ENCODE measurements around the gene PLXDC1. TPM values are rescaled to one million over a fixed set of nuclear protein-coding genes. Genes with fewer than 3 reads are reported as not detected.

Gene PLXDC1
- total and polyA plus RNA-seq, 2 of the 13 experiments (the other 11 are each of a cell fraction or from before 2014, with no cell fraction given), result not detected

- Histone ChIP-seq H4K20me1 (ENCODE audit: insufficient read depth, low read length) (peaks cover 23% of the 10 kb centered on the region), H3K27me3 (ENCODE audit: control insufficient read depth in 1 of 2, insufficient read depth in 2 of 2, low read length in 2 of 2) (no peaks in the 10 kb centered on the region; a peak in 1 of 5 replicates), H3K9me3 (ENCODE audit: low read length) (no peaks in the 10 kb centered on the region), H3K79me2 (ENCODE audit: insufficient read depth, low read length) (peaks cover 23% of the 10 kb centered on the region), H3K4me1 (ENCODE audit: insufficient read depth, low read length) (peaks cover 46% of the 10 kb centered on the region), H2AFZ (ENCODE audit: low read length) (no peak overlapping the region), H3K27ac (ENCODE audit: extremely low read length, insufficient read depth, low read length) (peak overlapping the region; percentile 97), H3K4me2 (ENCODE audit: low read depth, low read length) (peak overlapping the region; percentile 94), H3K36me3 (replicated peaks in 1 of 2; ENCODE audit: control insufficient read depth in 1 of 2, insufficient read depth in 2 of 2, low read length in 2 of 2) (peaks cover 26 to 35% of the 10 kb centered on the region in 2 experiments), H3K4me3 (replicated peaks in 1 of 3; ENCODE audit: insufficient read depth in 1 of 3, low read depth in 2 of 3, low read length in 3 of 3) (peak overlapping the region; percentile 65 to 92 (median 77)), H3K9ac (ENCODE audit: insufficient read depth, low read depth, low read length) (peak overlapping the region; percentile 98)
- ChIA-PET POLR2A (interaction anchor here (1.6 kb wide), 1 partner anchor 328 kb away, joined by 5 read pairs; no protein-coding TSS in a partner anchor), CTCF (ENCODE audit: low intra/inter-chr PET ratio, low total read pairs) (no interaction called here)
- ATAC-seq (no peak), DNase-seq (ENCODE audit: low spot score) (no peak), FAIRE-seq (no peak)
- WGBS (ENCODE audit: low lambda C conversion rate), result 21% methylated on average over 11 of the region's 11 CpGs
- intact Hi-C loops (cut with micrococcal nuclease; ENCODE audit: unreplicated experiment) (no loop called here), in situ Hi-C loops (cut with HindIII; ENCODE audit: extremely low pct_ligation_motif_present, low pct_unique_long_range_greater_than_20kb) (no loop called here)
- no peak for TF ChIP-seq SCMH1 (CRISPR knock-in tag; IDR thresholded peaks at IDR 0.05; ENCODE audit: borderline replicate concordance)
- TF ChIP-seq, protein P1, sequence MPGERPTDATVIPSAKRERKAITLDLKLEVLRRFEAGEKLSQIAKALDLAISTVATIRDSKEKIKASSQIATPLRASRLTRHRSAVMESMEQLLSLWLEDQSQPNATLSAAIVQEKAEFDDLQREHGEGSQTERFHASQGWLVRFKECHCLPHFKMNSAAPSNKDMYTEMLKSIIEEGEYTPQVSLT (CRISPR knock-in tag; IDR thresholded peaks at IDR 0.05; ENCODE audit: borderline replicate concordance, low read depth), result 0 out of 2 replicates have a peak, but pooled peaks have one; percentile 14
- TF ChIP-seq ZNF816 (CRISPR knock-in tag; IDR thresholded peaks at IDR 0.05; ENCODE audit: borderline replicate concordance), result 0 out of 2 replicates have a peak, but pooled peaks have one; percentile 8
- no peak for TF ChIP-seq ZSCAN25 (CRISPR knock-in tag; IDR thresholded peaks at IDR 0.05)
- TF ChIP-seq RFX5 (IDR thresholded peaks at IDR 0.05; ENCODE audit: low read depth, low read length), result no peak
- TF ChIP-seq THYN1 (CRISPR knock-in tag; IDR thresholded peaks at IDR 0.05; ENCODE audit: borderline replicate concordance, low read depth), result 0 out of 2 replicates have a peak, but pooled peaks have one; percentile 17
- TF ChIP-seq KAT7 (CRISPR knock-in tag; IDR thresholded peaks at IDR 0.05; ENCODE audit: borderline replicate concordance), result peak; percentile 39; the same call in 1 of the 2 replicates
- TF ChIP-seq POLR2AphosphoS5 (IDR thresholded peaks at IDR 0.05; ENCODE audit: low read depth, low read length), result peak; percentile 30; the same call in 1 of the 2 replicates
- peak in 1 of 2 experiments; percentile 57; a peak in 2 of 4 replicates for TF ChIP-seq POLR2A (IDR thresholded peaks at IDR 0.05; ENCODE audit: insufficient read depth in 1 of 2, low read depth in 2 of 2, low read length in 2 of 2)
- TF ChIP-seq ZNF572 (CRISPR knock-in tag; IDR thresholded peaks at IDR 0.05), result 0 out of 2 replicates have a peak, but pooled peaks have one; percentile 44
- TF ChIP-seq ZC3H4 (CRISPR knock-in tag; IDR thresholded peaks at IDR 0.05; ENCODE audit: borderline replicate concordance), result peak; percentile 80
- 0 out of 2 replicates have a peak, but pooled peaks have one; percentile 19 for TF ChIP-seq ARID2 (CRISPR knock-in tag; IDR thresholded peaks at IDR 0.05; ENCODE audit: borderline replicate concordance)
- no peak for TF ChIP-seq HNRNPLL (IDR thresholded peaks at IDR 0.05; ENCODE audit: low read depth, low read length, poor library complexity, severe bottlenecking)
- peak; percentile 7; the same call in 1 of the 2 replicates for TF ChIP-seq THAP7 (CRISPR knock-in tag; IDR thresholded peaks at IDR 0.05)
- 0 out of 2 replicates have a peak, but pooled peaks have one; percentile 3 for TF ChIP-seq ZNF17 (CRISPR knock-in tag; IDR thresholded peaks at IDR 0.05)
- peak; percentile 16; the same call in 1 of the 2 replicates for TF ChIP-seq ZNF430 (CRISPR knock-in tag; IDR thresholded peaks at IDR 0.05)
- 0 out of 2 replicates have a peak, but pooled peaks have one; percentile 13 for TF ChIP-seq TMF1 (CRISPR knock-in tag; IDR thresholded peaks at IDR 0.05; ENCODE audit: low read depth)
- TF ChIP-seq SMAD9 (CRISPR knock-in tag; IDR thresholded peaks at IDR 0.05), result 0 out of 2 replicates have a peak, but pooled peaks have one; percentile 36
- 0 out of 2 replicates have a peak, but pooled peaks have one; percentile 5 for TF ChIP-seq ZNF629 (CRISPR knock-in tag; conservative IDR thresholded peaks at IDR 0.05)
- no peak for TF ChIP-seq ZNF790 (CRISPR knock-in tag; IDR thresholded peaks at IDR 0.05; ENCODE audit: borderline replicate concordance)
- 0 out of 2 replicates have a peak, but pooled peaks have one; percentile 15 for TF ChIP-seq ZNF274 (CRISPR knock-in tag; IDR thresholded peaks at IDR 0.05)
- TF ChIP-seq ZFAT (CRISPR knock-in tag; conservative IDR thresholded peaks at IDR 0.05), result no peak
- peak; percentile 3 for TF ChIP-seq RBM22 (optimal IDR thresholded peaks at IDR 0.05; ENCODE audit: low read length)
- BruUV-seq (replicated peaks), result no TSS peak
Measured at GRCh38 chr17:39200957-39201510, 49.6 kb upstream of the PLXDC1 start.
